ENCODE data around the gene INAVA.

GRCh38 chr1:200849430-200849829, 45.3 kb upstream of the INAVA start:
- TF ChIP-seq, protein P1, sequence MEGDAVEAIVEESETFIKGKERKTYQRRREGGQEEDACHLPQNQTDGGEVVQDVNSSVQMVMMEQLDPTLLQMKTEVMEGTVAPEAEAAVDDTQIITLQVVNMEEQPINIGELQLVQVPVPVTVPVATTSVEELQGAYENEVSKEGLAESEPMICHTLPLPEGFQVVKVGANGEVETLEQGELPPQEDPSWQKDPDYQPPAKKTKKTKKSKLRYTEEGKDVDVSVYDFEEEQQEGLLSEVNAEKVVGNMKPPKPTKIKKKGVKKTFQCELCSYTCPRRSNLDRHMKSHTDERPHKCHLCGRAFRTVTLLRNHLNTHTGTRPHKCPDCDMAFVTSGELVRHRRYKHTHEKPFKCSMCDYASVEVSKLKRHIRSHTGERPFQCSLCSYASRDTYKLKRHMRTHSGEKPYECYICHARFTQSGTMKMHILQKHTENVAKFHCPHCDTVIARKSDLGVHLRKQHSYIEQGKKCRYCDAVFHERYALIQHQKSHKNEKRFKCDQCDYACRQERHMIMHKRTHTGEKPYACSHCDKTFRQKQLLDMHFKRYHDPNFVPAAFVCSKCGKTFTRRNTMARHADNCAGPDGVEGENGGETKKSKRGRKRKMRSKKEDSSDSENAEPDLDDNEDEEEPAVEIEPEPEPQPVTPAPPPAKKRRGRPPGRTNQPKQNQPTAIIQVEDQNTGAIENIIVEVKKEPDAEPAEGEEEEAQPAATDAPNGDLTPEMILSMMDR (conservative IDR thresholded peaks at IDR 0.05; ENCODE audit: low read depth in 2 of 2): no peak
- TF ChIP-seq, protein P2, sequence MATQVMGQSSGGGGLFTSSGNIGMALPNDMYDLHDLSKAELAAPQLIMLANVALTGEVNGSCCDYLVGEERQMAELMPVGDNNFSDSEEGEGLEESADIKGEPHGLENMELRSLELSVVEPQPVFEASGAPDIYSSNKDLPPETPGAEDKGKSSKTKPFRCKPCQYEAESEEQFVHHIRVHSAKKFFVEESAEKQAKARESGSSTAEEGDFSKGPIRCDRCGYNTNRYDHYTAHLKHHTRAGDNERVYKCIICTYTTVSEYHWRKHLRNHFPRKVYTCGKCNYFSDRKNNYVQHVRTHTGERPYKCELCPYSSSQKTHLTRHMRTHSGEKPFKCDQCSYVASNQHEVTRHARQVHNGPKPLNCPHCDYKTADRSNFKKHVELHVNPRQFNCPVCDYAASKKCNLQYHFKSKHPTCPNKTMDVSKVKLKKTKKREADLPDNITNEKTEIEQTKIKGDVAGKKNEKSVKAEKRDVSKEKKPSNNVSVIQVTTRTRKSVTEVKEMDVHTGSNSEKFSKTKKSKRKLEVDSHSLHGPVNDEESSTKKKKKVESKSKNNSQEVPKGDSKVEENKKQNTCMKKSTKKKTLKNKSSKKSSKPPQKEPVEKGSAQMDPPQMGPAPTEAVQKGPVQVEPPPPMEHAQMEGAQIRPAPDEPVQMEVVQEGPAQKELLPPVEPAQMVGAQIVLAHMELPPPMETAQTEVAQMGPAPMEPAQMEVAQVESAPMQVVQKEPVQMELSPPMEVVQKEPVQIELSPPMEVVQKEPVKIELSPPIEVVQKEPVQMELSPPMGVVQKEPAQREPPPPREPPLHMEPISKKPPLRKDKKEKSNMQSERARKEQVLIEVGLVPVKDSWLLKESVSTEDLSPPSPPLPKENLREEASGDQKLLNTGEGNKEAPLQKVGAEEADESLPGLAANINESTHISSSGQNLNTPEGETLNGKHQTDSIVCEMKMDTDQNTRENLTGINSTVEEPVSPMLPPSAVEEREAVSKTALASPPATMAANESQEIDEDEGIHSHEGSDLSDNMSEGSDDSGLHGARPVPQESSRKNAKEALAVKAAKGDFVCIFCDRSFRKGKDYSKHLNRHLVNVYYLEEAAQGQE (IDR thresholded peaks at IDR 0.05; ENCODE audit: unreplicated experiment): no peak
- TF ChIP-seq POLR2AphosphoS5 (IDR thresholded peaks at IDR 0.05; ENCODE audit: low read depth) (no peak), EZH2 (IDR thresholded peaks at IDR 0.05; ENCODE audit: low read depth, unreplicated experiment) (no peak), EZH2phosphoT487 (IDR thresholded peaks at IDR 0.05; ENCODE audit: unreplicated experiment) (no peak), CREB1 (CRISPR knock-in tag; IDR thresholded peaks at IDR 0.05; ENCODE audit: low read depth) (no peak), ZNF462 (CRISPR knock-in tag; IDR thresholded peaks at IDR 0.05) (no peak)
- TF ChIP-seq, protein P3, sequence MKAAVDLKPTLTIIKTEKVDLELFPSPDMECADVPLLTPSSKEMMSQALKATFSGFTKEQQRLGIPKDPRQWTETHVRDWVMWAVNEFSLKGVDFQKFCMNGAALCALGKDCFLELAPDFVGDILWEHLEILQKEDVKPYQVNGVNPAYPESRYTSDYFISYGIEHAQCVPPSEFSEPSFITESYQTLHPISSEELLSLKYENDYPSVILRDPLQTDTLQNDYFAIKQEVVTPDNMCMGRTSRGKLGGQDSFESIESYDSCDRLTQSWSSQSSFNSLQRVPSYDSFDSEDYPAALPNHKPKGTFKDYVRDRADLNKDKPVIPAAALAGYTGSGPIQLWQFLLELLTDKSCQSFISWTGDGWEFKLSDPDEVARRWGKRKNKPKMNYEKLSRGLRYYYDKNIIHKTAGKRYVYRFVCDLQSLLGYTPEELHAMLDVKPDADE (IDR thresholded peaks at IDR 0.05): no peak
